Bone marrow (tissue), 2 donors: ENCODE data around the gene FHOD3.

Experiments used
- DNase-seq, 2 donors: peaks; one replicate each; lab custom pipeline; 2025; lab: John Stamatoyannopoulos, UW

The FHOD3 gene

GRCh38 chr18:36410346-36410745 lies 112.8 kb downstream of the FHOD3 start:
- no peak for DNase-seq

- DNase-seq, result no peak
Measured at GRCh38 chr18:36411745-36412168, 114.2 kb downstream of the FHOD3 start.

GRCh38 chr18:36412778-36413177 lies 115.3 kb downstream of the FHOD3 start:
- DNase-seq, result no peak

GRCh38 chr18:36415171-36415570 lies 117.7 kb downstream of the FHOD3 start:
- no peak for DNase-seq

GRCh38 chr18:36415625-36416024 lies 118.1 kb downstream of the FHOD3 start:
- no peak for DNase-seq

GRCh38 chr18:36419188-36419899 lies 121.8 kb downstream of the FHOD3 start:
- no peak for DNase-seq

GRCh38 chr18:36419900-36420531 lies 122.5 kb downstream of the FHOD3 start:
- DNase-seq, result no peak

GRCh38 chr18:36420826-36421225 lies 123.3 kb downstream of the FHOD3 start:
- no peak for DNase-seq

GRCh38 chr18:36424741-36425142 lies 127.2 kb downstream of the FHOD3 start:
- no peak for DNase-seq

- DNase-seq, result no peak
Measured at GRCh38 chr18:36427369-36427768, 129.9 kb downstream of the FHOD3 start.

- no peak for DNase-seq
Measured at GRCh38 chr18:36427831-36428230, 130.3 kb downstream of the FHOD3 start.

GRCh38 chr18:36428431-36429029 lies 131.0 kb downstream of the FHOD3 start:
- DNase-seq, result no peak

GRCh38 chr18:36432880-36433555 lies 135.5 kb downstream of the FHOD3 start:
- no peak for DNase-seq

- DNase-seq, result no peak
Measured at GRCh38 chr18:36436387-36436786, 138.9 kb downstream of the FHOD3 start.

GRCh38 chr18:36440614-36441013 lies 143.1 kb downstream of the FHOD3 start:
- no peak for DNase-seq

GRCh38 chr18:36441426-36442240 lies 144.1 kb downstream of the FHOD3 start:
- no peak for DNase-seq

- DNase-seq, result no peak
Measured at GRCh38 chr18:36442717-36443116, 145.2 kb downstream of the FHOD3 start.

- DNase-seq, result no peak
Measured at GRCh38 chr18:36446059-36446458, 148.5 kb downstream of the FHOD3 start.

- DNase-seq, result no peak
Measured at GRCh38 chr18:36448384-36449290, 151.1 kb downstream of the FHOD3 start.

GRCh38 chr18:36449451-36449850 lies 151.9 kb downstream of the FHOD3 start:
- no peak for DNase-seq

- DNase-seq, result no peak
Measured at GRCh38 chr18:36450264-36450663, 152.8 kb downstream of the FHOD3 start.
